ENCODE measurements around the gene OSBPL3.
A peak's percentile ranks its signal among the peaks of the same experiment; 100 is the strongest.

OSBPL3 gene

GRCh38 chr7:24979863-24980533 is at the start of gene OSBPL3:
TSS of gene OSBPL3 (minus strand) at chr7:24980178. CDS start at chr7:24892472, 87,706 bp downstream.
- DNase-seq, result peak; percentile 95
- Mint-ChIP-seq H3K27ac (peak within 1 kb of the TSS; percentile 77), H3K36me3 (ENCODE audit: low read depth) (no peaks in the 10 kb centered on the region), H3K9me3 (peaks cover 16% of the 10 kb centered on the region), H3K4me3 (peak within 1 kb of the TSS; percentile 93), H3K27me3 (ENCODE audit: low read depth, poor library complexity) (peaks cover 72% of the 10 kb centered on the region), H3K4me1 (peaks cover 26% of the 10 kb centered on the region)
- TF ChIP-seq CTCF (IDR thresholded peaks at IDR 0.05), result no peak

GRCh38 chr7:25029075-25029474 is 49.1 kb upstream of the OSBPL3 start:
- Mint-ChIP-seq H3K36me3 (ENCODE audit: low read depth) (no peaks in the 10 kb centered on the region), H3K4me1 (peaks cover 19% of the 10 kb centered on the region), H3K9me3 (peaks cover 9% of the 10 kb centered on the region), H3K27me3 (ENCODE audit: low read depth, poor library complexity) (peaks cover 8% of the 10 kb centered on the region), H3K27ac (peak overlapping the region; percentile 46), H3K4me3 (no peak overlapping the region)
- DNase-seq, result no peak
- TF ChIP-seq CTCF (IDR thresholded peaks at IDR 0.05), result no peak

- peaks cover 19% of the 10 kb centered on the region for H3K4me1 Mint-ChIP-seq
- H3K4me3 Mint-ChIP-seq, result no peak overlapping the region
- TF ChIP-seq CTCF (IDR thresholded peaks at IDR 0.05), result no peak
- H3K36me3 Mint-ChIP-seq (ENCODE audit: low read depth), result no peaks in the 10 kb centered on the region
- H3K27ac Mint-ChIP-seq, result peak overlapping the region; percentile 46
- H3K9me3 Mint-ChIP-seq, result peaks cover 12% of the 10 kb centered on the region
- no peak for DNase-seq
- peaks cover 8% of the 10 kb centered on the region for H3K27me3 Mint-ChIP-seq (ENCODE audit: low read depth, poor library complexity)
Measured at GRCh38 chr7:25028370-25029021, 48.5 kb upstream of the OSBPL3 start.

GRCh38 chr7:25026156-25026555 is 46.2 kb upstream of the OSBPL3 start:
- H3K27me3 Mint-ChIP-seq (ENCODE audit: low read depth, poor library complexity), result peaks cover 8% of the 10 kb centered on the region
- no peak overlapping the region for H3K27ac Mint-ChIP-seq
- no peaks in the 10 kb centered on the region for H3K36me3 Mint-ChIP-seq (ENCODE audit: low read depth)
- DNase-seq, result no peak
- peaks cover 19% of the 10 kb centered on the region for H3K4me1 Mint-ChIP-seq
- H3K9me3 Mint-ChIP-seq, result peaks cover 12% of the 10 kb centered on the region
- no peak for TF ChIP-seq CTCF (IDR thresholded peaks at IDR 0.05)
- no peak overlapping the region for H3K4me3 Mint-ChIP-seq

- TF ChIP-seq CTCF (IDR thresholded peaks at IDR 0.05), result no peak
- Mint-ChIP-seq H3K4me1 (peaks cover 19% of the 10 kb centered on the region), H3K27ac (no peak overlapping the region), H3K9me3 (peaks cover 20% of the 10 kb centered on the region), H3K4me3 (no peak overlapping the region), H3K36me3 (ENCODE audit: low read depth) (no peaks in the 10 kb centered on the region), H3K27me3 (ENCODE audit: low read depth, poor library complexity) (peaks cover 8% of the 10 kb centered on the region)
- DNase-seq, result no peak
Measured at GRCh38 chr7:25025218-25025671, 45.3 kb upstream of the OSBPL3 start.
